NCI-H1436 (cell line): ENCODE data around the gene RBP5.

Experiments
- DNase-seq: peaks from one replicate; lab custom pipeline; 2025; lab: John Stamatoyannopoulos, UW

RBP5 gene

GRCh38 chr12:7128681-7129286 lies at the start of gene RBP5:
Gene RBP5 (minus strand): TSS chr12:7128889. CDS start chr12:7128775, 114 bp downstream.
- DNase-seq: no peak

GRCh38 chr12:7178481-7178880 lies 49.8 kb upstream of the RBP5 start:
- DNase-seq: no peak

- no peak for DNase-seq
Measured at GRCh38 chr12:7176595-7176994, 47.9 kb upstream of the RBP5 start.

GRCh38 chr12:7175493-7175892 lies 46.8 kb upstream of the RBP5 start:
- DNase-seq: no peak

GRCh38 chr12:7171854-7172253 lies 43.2 kb upstream of the RBP5 start:
- no peak for DNase-seq

- no peak for DNase-seq
Measured at GRCh38 chr12:7169951-7170350, 41.3 kb upstream of the RBP5 start.

- DNase-seq: peak; percentile 74
Measured at GRCh38 chr12:7162691-7163114, 34.0 kb upstream of the RBP5 start.

GRCh38 chr12:7161811-7162210 lies 33.1 kb upstream of the RBP5 start:
- no peak for DNase-seq

- DNase-seq: no peak
Measured at GRCh38 chr12:7161327-7161726, 32.6 kb upstream of the RBP5 start.

- DNase-seq: no peak
Measured at GRCh38 chr12:7160183-7160582, 31.5 kb upstream of the RBP5 start.

GRCh38 chr12:7158781-7159609 lies 30.3 kb upstream of the RBP5 start:
- no peak for DNase-seq

GRCh38 chr12:7157391-7157790 lies 28.7 kb upstream of the RBP5 start:
- no peak for DNase-seq

- no peak for DNase-seq
Measured at GRCh38 chr12:7156259-7157197, 27.8 kb upstream of the RBP5 start.

- no peak for DNase-seq
Measured at GRCh38 chr12:7155471-7156034, 26.9 kb upstream of the RBP5 start.

- DNase-seq: no peak
Measured at GRCh38 chr12:7154901-7155470, 26.3 kb upstream of the RBP5 start.

GRCh38 chr12:7154042-7154441 lies 25.4 kb upstream of the RBP5 start:
- DNase-seq: no peak

- no peak for DNase-seq
Measured at GRCh38 chr12:7152818-7153217, 24.1 kb upstream of the RBP5 start.

GRCh38 chr12:7151532-7151931 lies 22.8 kb upstream of the RBP5 start:
- no peak for DNase-seq

GRCh38 chr12:7150841-7151240 lies 22.2 kb upstream of the RBP5 start:
- DNase-seq: no peak

- no peak for DNase-seq
Measured at GRCh38 chr12:7150356-7150755, 21.7 kb upstream of the RBP5 start.

GRCh38 chr12:7146906-7147305 lies 18.2 kb upstream of the RBP5 start:
- no peak for DNase-seq

- no peak for DNase-seq
Measured at GRCh38 chr12:7146228-7146627, 17.5 kb upstream of the RBP5 start.
